H1 (cell line): Measurements from ENCODE around the gene AFF1.

Experiments
- BCL11A ChIP-seq, 2 experiments: IDR thresholded peaks; one replicate each; pipeline ENCODE4 v1.6.1; 2011; ENCODE audit warnings: low read depth in 2 of 2, low read length in 2 of 2, mild to moderate bottlenecking in 2 of 2
- GABPA ChIP-seq: IDR thresholded peaks from 2 replicates; pipeline ENCODE4 v1.6.1; 2011; ENCODE audit warnings: mild to moderate bottlenecking, low read length, moderate library complexity, borderline replicate concordance; ENCODE audit not compliant: insufficient read depth
- HDAC2 ChIP-seq, 2 experiments: fragments of 300-600 bp in 1 of 2; sonication (generic) in 1 of 2; IDR thresholded peaks; 2 replicates each; pipeline ENCODE4 v1.6.1; 2011 to 2012; ENCODE audit warnings: low read depth in 2 of 2, low read length in 2 of 2, mild to moderate bottlenecking in 2 of 2, moderate library complexity in 2 of 2, borderline replicate concordance in 1 of 2, inconsistent platforms in 1 of 2
- JUND ChIP-seq: IDR thresholded peaks from 2 replicates; pipeline ENCODE4 v1.6.1; 2011; ENCODE audit warnings: mild to moderate bottlenecking, improper control_type of control experiment, low read length
- MAFK ChIP-seq: IDR thresholded peaks from 2 replicates; pipeline ENCODE4 v1.6.1; 2012; ENCODE audit warnings: low read depth, mild to moderate bottlenecking, improper control_type of control experiment, low read length
- POLR2A ChIP-seq, 2 experiments: IDR thresholded peaks; 1 replicate in 1 of 2; 2 replicates in 1 of 2; pipeline ENCODE4 v1.6.1; 2011; ENCODE audit warnings: low read depth in 2 of 2, low read length in 2 of 2, mild to moderate bottlenecking in 2 of 2; ENCODE audit errors: control extremely low read depth in 1 of 2
- SP1 ChIP-seq: IDR thresholded peaks from 2 replicates; pipeline ENCODE4 v1.6.1; 2011; ENCODE audit warnings: low read depth, low read length
- SRF ChIP-seq: IDR thresholded peaks from 2 replicates; pipeline ENCODE4 v1.6.1; 2011; ENCODE audit warnings: mild to moderate bottlenecking, low read depth, low read length, moderate library complexity
- TBP ChIP-seq: IDR thresholded peaks from 2 replicates; pipeline ENCODE4 v1.6.1; 2011; ENCODE audit warnings: low read depth, low read length, improper control_type of control experiment
- TEAD4 ChIP-seq: IDR thresholded peaks from 2 replicates; pipeline ENCODE4 v1.6.1; 2012; ENCODE audit warnings: low read depth, low read length, inconsistent platforms, mixed read lengths
- ZNF274 ChIP-seq: IDR thresholded peaks from 2 replicates; pipeline ENCODE4 v1.7.0; 2012; ENCODE audit warnings: low read length, borderline replicate concordance; ENCODE audit errors: extremely low read depth
- TF ChIP-seq, protein P1 (sequence below), 3 experiments: IDR thresholded peaks; 1 replicate in 2 of 3; 2 replicates in 1 of 3; pipeline versions ENCODE4 v1.5.1 to v1.6.1; 2011; ENCODE audit warnings: low read length in 3 of 3, mild to moderate bottlenecking in 3 of 3, inconsistent platforms in 2 of 3, low read depth in 1 of 3, moderate library complexity in 1 of 3; ENCODE audit not compliant: insufficient read depth in 1 of 3; ENCODE audit errors: control extremely low read depth in 1 of 3

GRCh38 chr4:86980230-86980629, 45.4 kb downstream of the AFF1 start:
- TF ChIP-seq POLR2A (IDR thresholded peaks at IDR 0.05; ENCODE audit: control extremely low read depth in 1 of 2, low read depth in 2 of 2, low read length in 2 of 2) (no peak), ZNF274 (no peak), SRF (no peak), SP1 (no peak), GABPA (no peak), TEAD4 (no peak), TBP (no peak), BCL11A (IDR thresholded peaks at IDR 0.05; ENCODE audit: low read depth in 2 of 2, low read length in 2 of 2) (no peak), JUND (no peak), MAFK (no peak), HDAC2 (IDR thresholded peaks at IDR 0.05; ENCODE audit: borderline replicate concordance in 1 of 2, low read depth in 2 of 2, low read length in 2 of 2) (no peak)
- TF ChIP-seq, protein P1, sequence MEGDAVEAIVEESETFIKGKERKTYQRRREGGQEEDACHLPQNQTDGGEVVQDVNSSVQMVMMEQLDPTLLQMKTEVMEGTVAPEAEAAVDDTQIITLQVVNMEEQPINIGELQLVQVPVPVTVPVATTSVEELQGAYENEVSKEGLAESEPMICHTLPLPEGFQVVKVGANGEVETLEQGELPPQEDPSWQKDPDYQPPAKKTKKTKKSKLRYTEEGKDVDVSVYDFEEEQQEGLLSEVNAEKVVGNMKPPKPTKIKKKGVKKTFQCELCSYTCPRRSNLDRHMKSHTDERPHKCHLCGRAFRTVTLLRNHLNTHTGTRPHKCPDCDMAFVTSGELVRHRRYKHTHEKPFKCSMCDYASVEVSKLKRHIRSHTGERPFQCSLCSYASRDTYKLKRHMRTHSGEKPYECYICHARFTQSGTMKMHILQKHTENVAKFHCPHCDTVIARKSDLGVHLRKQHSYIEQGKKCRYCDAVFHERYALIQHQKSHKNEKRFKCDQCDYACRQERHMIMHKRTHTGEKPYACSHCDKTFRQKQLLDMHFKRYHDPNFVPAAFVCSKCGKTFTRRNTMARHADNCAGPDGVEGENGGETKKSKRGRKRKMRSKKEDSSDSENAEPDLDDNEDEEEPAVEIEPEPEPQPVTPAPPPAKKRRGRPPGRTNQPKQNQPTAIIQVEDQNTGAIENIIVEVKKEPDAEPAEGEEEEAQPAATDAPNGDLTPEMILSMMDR (IDR thresholded peaks at IDR 0.05; ENCODE audit: control extremely low read depth in 1 of 3, insufficient read depth in 1 of 3, low read depth in 1 of 3, low read length in 3 of 3) = no peak
